ENCODE data around the gene DHX9. TPM values are rescaled to one million over a fixed set of nuclear protein-coding genes. Genes with fewer than 3 reads are reported as not detected.

The DHX9 gene
- polyA plus RNA-seq, 1 donor from 2014 or later, result 193 TPM

GRCh38 chr1:182888736-182889531, 49.8 kb downstream of the DHX9 start:
- Histone ChIP-seq H3K36me3 (ENCODE audit: insufficient read depth, low read length) (peaks cover 5% of the 10 kb centered on the region), H3K9ac (ENCODE audit: low read length) (no peak overlapping the region), H2AFZ (ENCODE audit: low read depth, low read length) (no peak overlapping the region), H3K27me3 (ENCODE audit: insufficient read depth, low read depth, low read length) (no peaks in the 10 kb centered on the region), H4K20me1 (ENCODE audit: insufficient read depth) (no peaks in the 10 kb centered on the region), H3K79me2 (replicated peaks; ENCODE audit: insufficient read depth, low read length) (no peaks in the 10 kb centered on the region), H3K27ac (ENCODE audit: low read length) (no peak overlapping the region), H3K9me3 (ENCODE audit: low read length) (no peaks in the 10 kb centered on the region), H3F3A (ENCODE audit: insufficient read depth, low read length, poor library complexity, severe bottlenecking) (no peaks in the 10 kb centered on the region), H3K4me3 (ENCODE audit: low read length) (no peak overlapping the region), H3K9me2 (ENCODE audit: insufficient read depth, low read length) (no peaks in the 10 kb centered on the region), H3K4me2 (ENCODE audit: low read length) (no peak overlapping the region)
- TF ChIP-seq CTCF (IDR thresholded peaks at IDR 0.05; ENCODE audit: poor library complexity, severe bottlenecking), result no peak
- TF ChIP-seq SMC3 (conservative IDR thresholded peaks at IDR 0.05; ENCODE audit: poor library complexity), result no peak
- no peak for TF ChIP-seq POLR2AphosphoS5 (IDR thresholded peaks at IDR 0.05)
- TF ChIP-seq TAF1 (IDR thresholded peaks at IDR 0.05; ENCODE audit: low read depth), result no peak
- no peak for TF ChIP-seq REST (IDR thresholded peaks at IDR 0.05; ENCODE audit: borderline replicate concordance)
- TF ChIP-seq EZH2 (IDR thresholded peaks at IDR 0.05; ENCODE audit: borderline replicate concordance, insufficient read depth, low read length, poor library complexity, severe bottlenecking), result no peak

GRCh38 chr1:182889997-182890396, 50.9 kb downstream of the DHX9 start:
- H3K27ac ChIP-seq (ENCODE audit: low read length), result no peak overlapping the region

More at GRCh38 chr1:182889997-182890396, 50.9 kb downstream of the DHX9 start:
- no peaks in the 10 kb centered on the region for H3K27me3 ChIP-seq (ENCODE audit: insufficient read depth, low read depth, low read length)
- no peak overlapping the region for H3K4me3 ChIP-seq (ENCODE audit: low read length)
- H3K9me3 ChIP-seq (ENCODE audit: low read length), result no peaks in the 10 kb centered on the region
- no peaks in the 10 kb centered on the region for H3F3A ChIP-seq (ENCODE audit: insufficient read depth, low read length, poor library complexity, severe bottlenecking)
- no peak overlapping the region for H3K4me2 ChIP-seq (ENCODE audit: low read length)
- TF ChIP-seq SMC3 (conservative IDR thresholded peaks at IDR 0.05; ENCODE audit: poor library complexity) (no peak), CTCF (IDR thresholded peaks at IDR 0.05; ENCODE audit: poor library complexity, severe bottlenecking) (no peak), REST (IDR thresholded peaks at IDR 0.05; ENCODE audit: borderline replicate concordance) (no peak), TAF1 (IDR thresholded peaks at IDR 0.05; ENCODE audit: low read depth) (no peak), EP300 (conservative IDR thresholded peaks at IDR 0.05; ENCODE audit: poor library complexity, severe bottlenecking) (no peak), EZH2 (IDR thresholded peaks at IDR 0.05; ENCODE audit: borderline replicate concordance, insufficient read depth, low read length, poor library complexity, severe bottlenecking) (no peak)
- no peak overlapping the region for H3K9ac ChIP-seq (ENCODE audit: low read length)
- H3K9me2 ChIP-seq (ENCODE audit: insufficient read depth, low read length), result no peaks in the 10 kb centered on the region
- no peaks in the 10 kb centered on the region for H4K20me1 ChIP-seq (ENCODE audit: insufficient read depth)
- no peaks in the 10 kb centered on the region for H3K79me2 ChIP-seq (replicated peaks; ENCODE audit: insufficient read depth, low read length)
- H2AFZ ChIP-seq (ENCODE audit: low read depth, low read length), result no peak overlapping the region
- peaks cover 5% of the 10 kb centered on the region for H3K36me3 ChIP-seq (ENCODE audit: insufficient read depth, low read length)
